GM19193 (cell line): ENCODE results near the gene TMEM151A.

Source experiments
- POLR2A ChIP-seq: IDR thresholded peaks from 4 replicates; pipeline ENCODE4 v1.6.1; 2011; ENCODE audit not compliant: insufficient read depth, insufficient read length; ENCODE audit errors: extremely low read depth

Gene TMEM151A

GRCh38 chr11:66321606-66322005, 29.9 kb downstream of the TMEM151A start:
- TF ChIP-seq POLR2A, result no peak

- no peak for TF ChIP-seq POLR2A
Observed at GRCh38 chr11:66322732-66323427, 31.2 kb downstream of the TMEM151A start.

GRCh38 chr11:66323684-66324083, 32.0 kb downstream of the TMEM151A start:
- no peak for TF ChIP-seq POLR2A

GRCh38 chr11:66324664-66325063, 33.0 kb downstream of the TMEM151A start:
- TF ChIP-seq POLR2A, result no peak

GRCh38 chr11:66325263-66325671, 33.6 kb downstream of the TMEM151A start:
- no peak for TF ChIP-seq POLR2A

GRCh38 chr11:66326261-66327111, 34.8 kb downstream of the TMEM151A start:
- TF ChIP-seq POLR2A, result no peak

- TF ChIP-seq POLR2A, result no peak
Observed at GRCh38 chr11:66327171-66328030, 35.7 kb downstream of the TMEM151A start.

- TF ChIP-seq POLR2A, result no peak
Observed at GRCh38 chr11:66328031-66328301, 36.3 kb downstream of the TMEM151A start.

GRCh38 chr11:66328302-66329144, 36.8 kb downstream of the TMEM151A start:
- TF ChIP-seq POLR2A, result no peak

GRCh38 chr11:66329165-66329673, 37.5 kb downstream of the TMEM151A start:
- TF ChIP-seq POLR2A, result no peak

GRCh38 chr11:66330931-66331330, 39.2 kb downstream of the TMEM151A start:
- no peak for TF ChIP-seq POLR2A

- TF ChIP-seq POLR2A, result no peak
Observed at GRCh38 chr11:66331542-66332370, 40.1 kb downstream of the TMEM151A start.
